22Rv1 (cell line): ENCODE measurements around the gene EHD4.

Experiments used
- H3K27ac ChIP-seq: fragments of 450-650 bp; 2 replicates; pipeline ENCODE4 v1.5.1; 2017
- ZFX ChIP-seq: fragments of 450-650 bp; IDR thresholded peaks from 2 replicates; pipeline ENCODE4 v1.6.1; 2017; ENCODE audit warnings: antibody characterized with exemption, borderline replicate concordance
- TF ChIP-seq, protein P1 (sequence below): fragments of 450-650 bp; IDR thresholded peaks from 2 replicates; pipeline ENCODE4 v1.5.1; 2017; ENCODE audit warnings: mild to moderate bottlenecking

EHD4 gene

DNA sequence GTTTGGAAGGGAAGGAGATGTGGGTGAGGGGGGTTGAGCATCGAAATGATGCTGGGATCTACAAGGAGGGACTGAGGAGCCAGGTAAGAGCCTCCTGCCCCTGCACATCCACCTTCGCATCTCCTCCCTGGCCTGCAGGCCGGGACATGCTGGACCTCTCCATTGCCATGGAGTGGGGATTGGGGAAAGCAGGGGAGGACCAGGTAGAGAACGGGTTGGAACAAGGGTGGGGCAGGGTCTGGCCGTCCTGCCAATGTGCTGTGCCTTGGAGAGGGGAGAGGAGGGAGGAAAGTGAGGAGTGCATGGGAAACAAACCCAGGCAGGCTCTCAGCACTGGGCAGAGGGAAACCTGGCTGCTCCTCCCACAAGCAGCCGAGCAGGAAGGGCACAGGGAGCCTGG is 123.2 kb downstream of the EHD4 start:
- TF ChIP-seq, protein P1, sequence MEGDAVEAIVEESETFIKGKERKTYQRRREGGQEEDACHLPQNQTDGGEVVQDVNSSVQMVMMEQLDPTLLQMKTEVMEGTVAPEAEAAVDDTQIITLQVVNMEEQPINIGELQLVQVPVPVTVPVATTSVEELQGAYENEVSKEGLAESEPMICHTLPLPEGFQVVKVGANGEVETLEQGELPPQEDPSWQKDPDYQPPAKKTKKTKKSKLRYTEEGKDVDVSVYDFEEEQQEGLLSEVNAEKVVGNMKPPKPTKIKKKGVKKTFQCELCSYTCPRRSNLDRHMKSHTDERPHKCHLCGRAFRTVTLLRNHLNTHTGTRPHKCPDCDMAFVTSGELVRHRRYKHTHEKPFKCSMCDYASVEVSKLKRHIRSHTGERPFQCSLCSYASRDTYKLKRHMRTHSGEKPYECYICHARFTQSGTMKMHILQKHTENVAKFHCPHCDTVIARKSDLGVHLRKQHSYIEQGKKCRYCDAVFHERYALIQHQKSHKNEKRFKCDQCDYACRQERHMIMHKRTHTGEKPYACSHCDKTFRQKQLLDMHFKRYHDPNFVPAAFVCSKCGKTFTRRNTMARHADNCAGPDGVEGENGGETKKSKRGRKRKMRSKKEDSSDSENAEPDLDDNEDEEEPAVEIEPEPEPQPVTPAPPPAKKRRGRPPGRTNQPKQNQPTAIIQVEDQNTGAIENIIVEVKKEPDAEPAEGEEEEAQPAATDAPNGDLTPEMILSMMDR = no peak
- no peak for TF ChIP-seq ZFX
- H3K27ac ChIP-seq = no peak overlapping the region; the same call in 1 of the 2 replicates

DNA sequence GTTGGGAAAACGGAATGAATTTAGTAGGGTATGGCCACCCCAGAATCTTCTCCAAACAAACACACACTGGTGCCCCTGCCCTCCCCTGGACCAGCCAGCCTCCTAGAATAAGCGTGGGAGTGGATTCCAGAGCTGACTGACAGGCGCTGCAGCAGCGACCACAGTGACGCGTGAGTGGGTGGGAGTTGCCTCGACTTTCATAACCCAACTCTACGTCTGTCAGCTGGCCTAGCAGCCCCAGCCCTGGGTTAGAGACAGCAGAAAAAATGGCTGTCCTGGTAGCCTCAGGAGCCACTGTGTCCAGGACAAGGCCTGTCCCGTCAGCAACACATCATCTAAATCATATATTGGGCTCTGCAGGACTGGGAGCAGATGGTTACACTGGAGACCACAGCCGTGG is 123.7 kb downstream of the EHD4 start:
- TF ChIP-seq ZFX = no peak
- TF ChIP-seq, protein P1 = no peak
- no peak overlapping the region for H3K27ac ChIP-seq

DNA sequence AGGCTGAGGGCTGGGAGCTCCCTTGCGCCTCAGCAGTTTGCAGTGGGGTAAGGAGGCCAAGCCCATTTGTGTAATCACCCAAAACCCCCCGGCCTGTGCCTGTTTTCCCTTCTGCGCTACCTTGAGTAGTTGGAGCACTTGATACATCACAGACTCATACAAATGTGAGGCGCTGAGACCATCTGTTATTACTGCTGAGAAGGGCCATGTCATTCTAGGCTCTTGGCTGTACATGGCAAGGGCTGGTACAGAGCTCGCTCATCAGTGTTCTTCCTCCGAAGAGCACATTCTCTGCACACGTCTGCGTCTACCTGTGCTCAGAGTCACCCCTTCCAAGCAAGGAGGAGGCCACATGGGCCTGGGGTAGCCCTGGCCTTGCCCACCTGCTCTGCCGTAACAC is 124.4 kb downstream of the EHD4 start:
- TF ChIP-seq, protein P1 = no peak
- TF ChIP-seq ZFX = no peak
- no peak overlapping the region for H3K27ac ChIP-seq

DNA sequence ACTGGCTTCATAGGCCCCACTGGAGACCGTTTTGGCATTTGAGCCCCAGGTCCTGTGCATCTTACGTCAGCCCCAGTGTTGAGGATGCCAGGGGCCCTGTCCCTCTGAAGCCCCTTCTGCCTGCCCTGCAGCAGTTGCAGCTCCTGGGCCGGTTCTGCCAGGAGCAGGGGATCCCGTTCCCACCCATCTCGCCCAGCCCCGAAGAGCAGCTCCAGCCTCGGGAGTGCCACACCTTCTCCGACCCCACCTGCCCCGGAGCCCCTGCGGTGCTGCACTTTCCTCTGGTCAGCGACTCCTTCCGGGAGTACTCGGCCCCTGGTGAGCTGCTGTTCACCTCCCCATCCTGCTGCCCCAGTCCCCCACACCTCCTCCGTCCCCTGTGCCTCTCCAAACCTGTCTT is 125.2 kb downstream of the EHD4 start:
- H3K27ac ChIP-seq = no peak overlapping the region
- TF ChIP-seq, protein P1 = no peak
- no peak for TF ChIP-seq ZFX
